HG03196 (cell line): ENCODE results near the gene EXO5.
"Not testable (repeated sequence)": the region's sequence is repeated elsewhere in the genome, so short reads cannot be mapped to it uniquely, and the experiment has no call there.

Source experiments
- ATAC-seq: cut with Tn5 transposase; IDR thresholded peaks from one replicate; pipeline ENCODE4 v1.9.1; 2021; ENCODE audit not compliant: unreplicated experiment

The EXO5 gene

DNA sequence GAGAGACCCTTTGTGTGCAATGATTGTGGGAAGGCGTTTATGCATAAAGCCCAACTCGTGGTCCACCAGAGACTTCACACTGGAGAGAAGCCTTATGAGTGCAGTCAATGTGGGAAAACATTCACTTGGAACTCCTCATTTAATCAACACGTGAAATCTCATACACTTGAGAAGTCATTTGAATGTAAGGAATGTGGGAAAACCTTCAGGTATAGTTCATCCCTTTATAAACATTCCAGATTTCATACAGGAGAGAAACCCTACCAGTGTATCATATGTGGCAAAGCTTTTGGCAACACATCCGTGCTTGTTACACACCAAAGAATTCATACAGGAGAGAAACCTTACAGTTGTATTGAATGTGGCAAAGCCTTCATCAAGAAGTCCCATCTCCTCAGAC lies 38.4 kb downstream of the EXO5 start:
- ATAC-seq, result no peak

GRCh38 chr1:40553017-40553416 lies 44.5 kb downstream of the EXO5 start:
- no peak for ATAC-seq

DNA sequence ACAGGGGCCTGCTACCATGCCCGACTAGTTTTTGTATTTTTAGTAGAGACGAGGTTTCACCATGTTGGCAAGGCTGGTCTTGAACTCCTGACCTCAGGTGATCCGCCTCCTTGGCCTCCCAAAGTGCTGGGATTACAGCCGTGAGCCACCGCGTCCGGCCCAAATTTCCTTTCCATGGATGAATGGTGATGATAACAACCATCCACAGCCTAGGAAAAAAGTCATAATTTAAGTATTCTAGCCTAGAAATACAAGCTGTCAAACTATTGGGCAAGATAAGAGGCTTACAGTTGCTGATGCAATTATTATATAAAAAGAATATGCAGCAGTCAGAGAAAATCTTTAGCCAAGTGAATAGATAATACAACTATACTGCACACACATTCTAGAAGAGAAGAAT lies 46.2 kb downstream of the EXO5 start:
- not testable (repeated sequence) for ATAC-seq

- no peak for ATAC-seq
Measured at GRCh38 chr1:40556121-40556520, 47.6 kb downstream of the EXO5 start.

DNA sequence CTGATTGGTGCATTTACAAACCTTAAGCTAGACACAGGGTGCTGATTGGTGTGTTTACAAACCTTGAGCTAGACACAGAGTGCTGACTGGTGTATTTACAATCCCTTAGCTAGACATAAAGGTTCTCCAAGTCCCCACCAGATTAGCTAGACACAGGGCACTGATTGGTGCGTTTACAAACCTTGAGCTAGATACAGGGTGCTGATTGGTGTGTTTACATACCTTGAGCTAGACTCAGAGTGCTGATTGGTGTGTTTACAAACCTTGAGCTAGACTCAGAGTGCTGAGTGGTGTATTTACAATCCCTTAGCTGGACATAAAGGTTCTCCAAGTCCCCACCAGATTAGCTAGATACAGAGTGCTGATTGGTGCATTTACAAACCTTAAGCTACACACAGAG lies 49.7 kb downstream of the EXO5 start:
- not testable (repeated sequence) for ATAC-seq

DNA sequence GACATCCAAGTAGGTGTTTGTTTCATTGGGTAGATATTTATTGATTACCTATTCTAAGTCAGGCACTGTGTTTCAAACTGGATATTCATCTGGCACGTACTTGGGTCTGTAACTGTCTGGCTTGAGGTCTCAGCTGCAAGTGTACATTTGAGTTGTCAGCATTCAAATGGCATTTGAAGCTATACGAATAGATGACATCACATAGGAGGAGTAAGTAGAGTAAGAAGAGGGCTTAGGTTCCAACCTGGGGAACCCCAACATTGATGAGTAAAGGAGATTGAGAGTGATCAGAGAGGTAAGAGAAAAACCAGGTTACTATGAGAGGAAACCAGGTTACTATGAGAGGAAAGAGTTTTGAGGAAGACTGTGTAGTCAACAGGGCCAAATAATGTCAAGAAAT lies 53.6 kb downstream of the EXO5 start:
- no peak for ATAC-seq

GRCh38 chr1:40563266-40563665 lies 54.7 kb downstream of the EXO5 start:
- ATAC-seq, result no peak

- ATAC-seq, result no peak
Measured at GRCh38 chr1:40564506-40564905, 55.9 kb downstream of the EXO5 start.

DNA sequence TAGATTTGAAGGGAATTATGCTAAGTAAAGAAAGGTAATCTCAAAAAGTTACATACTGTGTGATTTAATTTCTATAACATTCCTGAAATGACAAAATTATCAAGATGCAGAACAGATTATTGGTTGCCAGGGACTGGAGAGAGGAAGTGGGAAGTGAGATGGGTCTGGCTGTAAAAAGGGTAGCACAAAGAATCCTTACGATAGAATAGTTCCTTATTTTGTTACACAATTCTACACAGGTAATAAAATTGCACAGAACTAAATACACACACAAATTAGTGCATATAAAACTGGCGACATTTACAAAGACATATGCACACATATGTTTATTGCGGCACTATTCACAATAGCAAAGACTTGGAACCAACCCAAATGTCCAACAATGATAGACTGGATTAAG lies 56.3 kb downstream of the EXO5 start:
- ATAC-seq, result no peak
